Breast epithelium (tissue), 4 donors: ENCODE data around the gene FXYD7. TPM values are rescaled to one million over a fixed set of nuclear protein-coding genes. Genes with fewer than 3 reads are reported as not detected.

Experiments
- DNase-seq, 2 donors: peaks; one replicate each; pipeline ENCODE4 v3.0.0-alpha.2; 2019; ENCODE audit warnings: low spot score in 2 of 2
- H3K27ac ChIP-seq, 2 donors: fragments of 200-600 bp; sonication (generic) in 1 of 2; one replicate each; pipeline ENCODE4 v1.5.1; 2016 to 2019; ENCODE audit warnings: mild to moderate bottlenecking in 1 of 2
- H3K27me3 ChIP-seq, 2 donors: fragments of 200-600 bp; sonication (generic) in 1 of 2; one replicate each; pipeline versions ENCODE4 v1.5.1 to v1.6.0; 2017 to 2019; ENCODE audit warnings: control low read depth in 1 of 2, mild to moderate bottlenecking in 1 of 2
- H3K36me3 ChIP-seq: fragments of 200-600 bp; one replicate; pipeline ENCODE4 v1.5.1; 2019
- H3K4me1 ChIP-seq, 2 donors: fragments of 200-600 bp; sonication (generic); one replicate each; pipeline ENCODE4 v1.5.1; 2016 to 2019; ENCODE audit warnings: control low read depth in 1 of 2
- H3K4me3 ChIP-seq, 3 donors: fragments of 200-600 bp; sonication (generic); 1 replicate in 2 of 3; 2 replicates in 1 of 3; pipeline ENCODE4 v1.5.1; 2016 to 2019; ENCODE audit warnings: mild to moderate bottlenecking in 3 of 3, moderate library complexity in 2 of 3
- H3K9me3 ChIP-seq, 2 donors: fragments of 200-600 bp; sonication (generic) in 1 of 2; one replicate each; pipeline ENCODE4 v1.5.1; 2016 to 2019; ENCODE audit warnings: control low read depth in 1 of 2
- POLR2A ChIP-seq: fragments of 450-650 bp; IDR thresholded peaks from one replicate; pipeline ENCODE4 v1.6.1; 2016; ENCODE audit warnings: antibody characterized with exemption, mild to moderate bottlenecking, moderate library complexity
- POLR2AphosphoS5 ChIP-seq, 3 donors: sonication (generic); formaldehyde crosslinking; IDR thresholded peaks; one replicate each; pipeline ENCODE4 v1.6.1; 2017; ENCODE audit warnings: antibody characterized with exemption in 3 of 3
- intact Hi-C: fragments of 100-400 bp; cut with DNase I; formaldehyde crosslinking; loops from one replicate; pipeline ENCODE4 v1.15.1; 2023; ENCODE audit warnings: low total_unique reads
- total RNA-seq, 3 donors: library from RNA; depleted of rRNA; stranded (reverse); fragments of >200 nt; gene quantifications; one replicate each; pipeline ENCODE4 v1.1.0, GENCODE V29; 2016
- TF ChIP-seq, protein P1 (sequence below), 3 donors: fragments of 450-650 bp; IDR thresholded peaks; one replicate each; pipeline ENCODE4 v1.5.1; 2016 to 2017; ENCODE audit warnings: antibody characterized with exemption in 3 of 3, mild to moderate bottlenecking in 3 of 3, moderate library complexity in 3 of 3

The FXYD7 gene
- total RNA-seq, 3 donors from 2014 or later = not detected

DNA sequence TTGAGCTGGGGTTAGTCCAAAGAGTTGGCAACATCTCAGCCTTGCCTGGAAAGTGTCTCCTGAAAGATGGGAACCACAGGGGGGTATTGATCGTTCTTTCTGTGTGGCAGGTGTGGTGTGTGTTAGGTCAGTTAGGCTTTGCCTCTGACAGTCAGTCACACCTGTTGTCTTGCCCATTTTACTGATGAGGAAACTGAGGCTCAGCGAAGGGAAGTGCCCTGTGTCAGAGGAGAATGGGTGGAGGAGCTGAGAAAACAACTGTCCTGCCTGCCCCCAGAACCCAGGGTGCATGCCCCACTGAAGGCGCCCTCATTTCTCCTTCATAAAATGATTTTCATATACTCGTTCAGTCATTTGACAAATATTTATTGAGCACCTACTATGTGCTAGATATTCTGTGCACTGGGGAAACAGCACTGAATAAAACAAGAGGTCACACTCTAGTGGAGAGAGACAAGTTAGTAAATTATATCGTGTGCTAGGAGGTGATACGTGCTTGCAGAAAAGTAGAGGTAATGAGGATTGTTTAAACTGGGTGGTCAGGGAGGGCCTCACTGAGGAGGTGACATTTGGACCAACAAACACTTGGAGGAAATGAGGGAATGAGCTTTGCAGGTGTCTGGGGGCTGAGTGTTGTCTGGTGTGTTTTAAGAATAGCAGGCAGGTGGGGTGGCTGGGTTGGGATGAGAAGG, 13.1 kb downstream of the FXYD7 start:
- H3K36me3 ChIP-seq = no peaks in the 10 kb centered on the region
- H3K9me3 ChIP-seq = no peaks in the 10 kb centered on the region
- DNase-seq = no peak
- intact Hi-C loops = loop anchor here (10.0 kb wide), 1 partner anchor 109 kb away; the partner anchor contains the start of gene USF2
- peak overlapping the region; percentile 69 to 82 (median 75) for H3K4me3 ChIP-seq
- no peaks in the 10 kb centered on the region for H3K27me3 ChIP-seq
- no peaks in the 10 kb centered on the region for H3K4me1 ChIP-seq
- TF ChIP-seq POLR2A = no peak
- no peak for TF ChIP-seq POLR2AphosphoS5 (IDR thresholded peaks at IDR 0.05)
- TF ChIP-seq, protein P1, sequence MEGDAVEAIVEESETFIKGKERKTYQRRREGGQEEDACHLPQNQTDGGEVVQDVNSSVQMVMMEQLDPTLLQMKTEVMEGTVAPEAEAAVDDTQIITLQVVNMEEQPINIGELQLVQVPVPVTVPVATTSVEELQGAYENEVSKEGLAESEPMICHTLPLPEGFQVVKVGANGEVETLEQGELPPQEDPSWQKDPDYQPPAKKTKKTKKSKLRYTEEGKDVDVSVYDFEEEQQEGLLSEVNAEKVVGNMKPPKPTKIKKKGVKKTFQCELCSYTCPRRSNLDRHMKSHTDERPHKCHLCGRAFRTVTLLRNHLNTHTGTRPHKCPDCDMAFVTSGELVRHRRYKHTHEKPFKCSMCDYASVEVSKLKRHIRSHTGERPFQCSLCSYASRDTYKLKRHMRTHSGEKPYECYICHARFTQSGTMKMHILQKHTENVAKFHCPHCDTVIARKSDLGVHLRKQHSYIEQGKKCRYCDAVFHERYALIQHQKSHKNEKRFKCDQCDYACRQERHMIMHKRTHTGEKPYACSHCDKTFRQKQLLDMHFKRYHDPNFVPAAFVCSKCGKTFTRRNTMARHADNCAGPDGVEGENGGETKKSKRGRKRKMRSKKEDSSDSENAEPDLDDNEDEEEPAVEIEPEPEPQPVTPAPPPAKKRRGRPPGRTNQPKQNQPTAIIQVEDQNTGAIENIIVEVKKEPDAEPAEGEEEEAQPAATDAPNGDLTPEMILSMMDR (IDR thresholded peaks at IDR 0.05) = no peak
- peak overlapping the region in 1 of 2 donors; percentile 85 for H3K27ac ChIP-seq

DNA sequence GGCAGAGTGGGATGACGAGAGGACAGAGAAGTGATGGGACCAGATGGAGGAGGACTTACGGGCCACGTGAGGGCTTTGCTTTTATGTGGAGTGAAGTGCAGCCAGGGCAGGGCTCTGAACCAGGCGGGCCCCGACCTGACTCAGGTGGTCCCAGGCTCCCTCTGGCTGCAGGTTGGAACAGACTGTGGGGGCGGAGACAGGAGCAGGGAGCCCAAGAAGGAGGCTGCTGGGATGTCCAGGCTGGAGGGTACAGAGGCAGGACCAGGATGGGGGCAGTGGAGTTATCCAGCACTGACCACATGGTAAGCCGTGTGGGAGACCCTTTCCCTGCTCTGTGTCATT, 13.6 kb downstream of the FXYD7 start:
- no peaks in the 10 kb centered on the region for H3K4me1 ChIP-seq
- no peak overlapping the region for H3K27ac ChIP-seq
- no peaks in the 10 kb centered on the region for H3K9me3 ChIP-seq
- H3K36me3 ChIP-seq = no peaks in the 10 kb centered on the region
- DNase-seq = no peak
- TF ChIP-seq, protein P1 (IDR thresholded peaks at IDR 0.05) = no peak
- no peak for TF ChIP-seq POLR2A
- no peak for TF ChIP-seq POLR2AphosphoS5 (IDR thresholded peaks at IDR 0.05)
- H3K4me3 ChIP-seq = no peak overlapping the region
- intact Hi-C loops = loop anchor here (10.0 kb wide), 1 partner anchor 108 kb away; the partner anchor contains the start of gene USF2
- no peaks in the 10 kb centered on the region for H3K27me3 ChIP-seq

GRCh38 chr19:35157431-35157830, 14.4 kb downstream of the FXYD7 start:
- DNase-seq = no peak
- Histone ChIP-seq H3K27ac (no peak overlapping the region), H3K4me3 (no peak overlapping the region), H3K27me3 (no peaks in the 10 kb centered on the region), H3K4me1 (no peaks in the 10 kb centered on the region), H3K36me3 (no peaks in the 10 kb centered on the region), H3K9me3 (peaks cover 0 to 3% of the 10 kb centered on the region in 2 donors)
- intact Hi-C loops = loop anchor here (10.0 kb wide), 1 partner anchor 107 kb away; the partner anchor contains the start of gene USF2
- no peak for TF ChIP-seq POLR2A

- H3K4me1 ChIP-seq = no peaks in the 10 kb centered on the region
- H3K36me3 ChIP-seq = no peaks in the 10 kb centered on the region
- no peak overlapping the region for H3K27ac ChIP-seq
- H3K27me3 ChIP-seq = no peaks in the 10 kb centered on the region
- H3K4me3 ChIP-seq = no peak overlapping the region
- DNase-seq = no peak
- peaks cover 8 to 13% of the 10 kb centered on the region in 2 donors for H3K9me3 ChIP-seq
- TF ChIP-seq POLR2AphosphoS5 (IDR thresholded peaks at IDR 0.05) = no peak
- TF ChIP-seq, protein P1 (IDR thresholded peaks at IDR 0.05) = no peak
- no peak for TF ChIP-seq POLR2A
- intact Hi-C loops = loop anchor here (10.0 kb wide), 1 partner anchor 105 kb away; the partner anchor contains the start of gene USF2
Observed at GRCh38 chr19:35159606-35160005, 16.6 kb downstream of the FXYD7 start.

- Histone ChIP-seq H3K4me3 (no peak overlapping the region), H3K4me1 (no peaks in the 10 kb centered on the region), H3K27me3 (no peaks in the 10 kb centered on the region), H3K9me3 (peaks cover 12 to 13% of the 10 kb centered on the region in 2 donors), H3K27ac (no peak overlapping the region), H3K36me3 (no peaks in the 10 kb centered on the region)
- intact Hi-C loops = no loop called here
- TF ChIP-seq POLR2AphosphoS5 (IDR thresholded peaks at IDR 0.05) (no peak), POLR2A (no peak)
- TF ChIP-seq, protein P1 (IDR thresholded peaks at IDR 0.05) = no peak
- DNase-seq = no peak
Observed at GRCh38 chr19:35160629-35161433, 17.8 kb downstream of the FXYD7 start.
